Endothelial cell of umbilical vein (primary cell): ENCODE results near the gene SIRT2. TPM values are rescaled to one million over a fixed set of nuclear protein-coding genes. Genes with fewer than 3 reads are reported as not detected.

Experiments
- BruUV-seq: library from RNA; stranded (reverse); fragments of 400-500 nt; replicated peaks from 2 replicates; lab custom pipeline; 2021; lab: Mats Ljungman, UMichigan
- CTCF ChIA-PET: fragments of 300-600, 350-600 bp; sonication (Branson Sonifier 250); formaldehyde crosslinking; loops from one replicate; lab custom pipeline; 2021; ENCODE audit warnings: antibody characterized with exemption, inconsistent platforms; lab: Charles Lee
- POLR2A ChIA-PET: fragments of 300-600, 350-600 bp; sonication (Branson Sonifier 250); formaldehyde crosslinking; loops from one replicate; lab custom pipeline; 2021; ENCODE audit warnings: antibody characterized with exemption, inconsistent platforms; lab: Charles Lee
- DNase-seq: peaks from one replicate; pipeline ENCODE4 v3.0.0-alpha.2; 2011; ENCODE audit warnings: low read depth, low spot score
- FAIRE-seq: peaks from 2 replicates; lab custom pipeline; 2011; peaks lifted over from hg19 to GRCh38; lab: Jason Lieb, UNC
- H2AFZ ChIP-seq: 2 replicates; pipeline ENCODE4 v1.6.0; 2012; ENCODE audit warnings: low read depth, low read length, control low read depth, inconsistent platforms
- H3K27ac ChIP-seq: 2 replicates; pipeline ENCODE4 v1.5.1; 2011; ENCODE audit warnings: low read depth, mild to moderate bottlenecking, control low read depth, low read length, moderate library complexity; ENCODE audit not compliant: insufficient read depth
- H3K27me3 ChIP-seq, 2 experiments: 2 replicates each; pipeline versions ENCODE4 v1.6.0 to v1.6.1; 2011; ENCODE audit warnings: low read length in 2 of 2, mixed read lengths in 1 of 2; ENCODE audit not compliant: control insufficient read depth in 2 of 2, insufficient read depth in 2 of 2
- H3K36me3 ChIP-seq, 2 experiments: 2 replicates in 1 of 2; 3 replicates in 1 of 2; pipeline ENCODE4 v1.5.1; 2011; ENCODE audit warnings: low read length in 2 of 2, mild to moderate bottlenecking in 1 of 2, moderate library complexity in 1 of 2; ENCODE audit not compliant: control insufficient read depth in 2 of 2, insufficient read depth in 2 of 2; ENCODE audit errors: extremely low read depth in 1 of 2
- H3K4me1 ChIP-seq: 3 replicates; pipeline ENCODE4 v1.5.1; 2011; ENCODE audit warnings: mild to moderate bottlenecking, low read length; ENCODE audit not compliant: control insufficient read depth, insufficient read depth; ENCODE audit errors: extremely low read depth
- H3K4me2 ChIP-seq: 2 replicates; pipeline ENCODE4 v1.6.1; 2011; ENCODE audit warnings: low read length, control low read depth, mixed read lengths; ENCODE audit not compliant: insufficient read depth
- H3K4me3 ChIP-seq, 3 experiments: fragments of 200-600 bp in 1 of 3; sonication (generic), shearing (Covaris generic) in 1 of 3; replicated peaks in 1 of 3; 2 replicates each; pipeline ENCODE4 v1.5.1; 2011 to 2016; ENCODE audit warnings: control low read depth in 3 of 3, low read length in 3 of 3, mild to moderate bottlenecking in 2 of 3, inconsistent platforms in 1 of 3, low read depth in 1 of 3, moderate library complexity in 1 of 3; ENCODE audit not compliant: insufficient read depth in 1 of 3
- H3K79me2 ChIP-seq: 2 replicates; pipeline ENCODE4 v1.6.0; 2012; ENCODE audit warnings: low read length, inconsistent platforms; ENCODE audit not compliant: control insufficient read depth, insufficient read depth
- H3K9ac ChIP-seq: replicated peaks from 2 replicates; pipeline ENCODE3; 2011; ENCODE audit warnings: low read length, control low read depth; ENCODE audit not compliant: insufficient read depth; ENCODE audit errors: extremely low read depth
- H3K9me1 ChIP-seq: replicated peaks from 3 replicates; pipeline ENCODE4 v1.6.0; 2011; ENCODE audit warnings: mild to moderate bottlenecking, low read length; ENCODE audit not compliant: control insufficient read depth, insufficient read depth; ENCODE audit errors: extremely low read depth
- H3K9me3 ChIP-seq: replicated peaks from 2 replicates; pipeline ENCODE4 v1.5.1; 2012; ENCODE audit warnings: low read length, inconsistent platforms; ENCODE audit not compliant: control insufficient read depth, insufficient read depth
- H4K20me1 ChIP-seq: replicated peaks from 2 replicates; pipeline ENCODE3; 2011; ENCODE audit warnings: mild to moderate bottlenecking, low read length; ENCODE audit not compliant: control insufficient read depth, insufficient read depth; ENCODE audit errors: extremely low read depth
- EZH2 ChIP-seq: IDR thresholded peaks from 2 replicates; pipeline ENCODE4 v1.6.1; 2012; ENCODE audit warnings: borderline replicate concordance, low read depth, mild to moderate bottlenecking, moderate library complexity, low read length, inconsistent platforms; ENCODE audit not compliant: severe bottlenecking
- FOS ChIP-seq: IDR thresholded peaks from 2 replicates; pipeline ENCODE4 v1.6.1; 2011; ENCODE audit warnings: mild to moderate bottlenecking, low read length, moderate library complexity, borderline replicate concordance; ENCODE audit not compliant: insufficient read depth
- GATA2 ChIP-seq: IDR thresholded peaks from 2 replicates; pipeline ENCODE4 v1.7.0; 2011; ENCODE audit warnings: low read depth, mild to moderate bottlenecking, moderate library complexity, mixed read lengths, low read length; ENCODE audit not compliant: insufficient read length, insufficient read depth
- JUN ChIP-seq: IDR thresholded peaks from 2 replicates; pipeline ENCODE4 v1.6.1; 2011; ENCODE audit warnings: borderline replicate concordance, low read depth; ENCODE audit not compliant: insufficient read length, insufficient read depth
- MYC ChIP-seq: IDR thresholded peaks from one replicate; pipeline ENCODE4 v1.6.1; 2011; ENCODE audit warnings: mild to moderate bottlenecking, low read depth, low read length
- POLR2A ChIP-seq: IDR thresholded peaks from 2 replicates; pipeline ENCODE4 v1.6.1; 2012; ENCODE audit warnings: low read depth, mild to moderate bottlenecking, control low read depth, low read length
- POLR2AphosphoS5 ChIP-seq: IDR thresholded peaks from 2 replicates; pipeline ENCODE4 v1.6.1; 2012; ENCODE audit warnings: low read depth, mild to moderate bottlenecking, control low read depth, low read length, moderate library complexity; ENCODE audit not compliant: insufficient read depth
- dilution Hi-C: fragments of 300-500 bp; cut with MboI; formaldehyde crosslinking; loops from one replicate; pipeline ENCODE4 v1.15.0; 2019; ENCODE audit warnings: low sequenced_read_pairs; ENCODE audit not compliant: extremely low pct_ligation_motif_present
- intact Hi-C: fragments of 100-400 bp; cut with micrococcal nuclease; formaldehyde crosslinking; loops from one replicate; pipeline ENCODE4 v1.10.0; 2022
- polyA plus RNA-seq, 4 experiments: library from polyadenylated mRNA; depleted of rRNA in 3 of 4; stranded (reverse) in 3 of 4; unstranded in 1 of 4; fragments of >200 nt; gene quantifications; 2 replicates each; pipeline versions ENCODE4 v1.2.1 to v1.2.3, GENCODE V29; 2011 to 2012; ENCODE audit warnings: missing spikeins in 1 of 4
- total RNA-seq: library from RNA; stranded (reverse); gene quantifications from 2 replicates; pipeline ENCODE4 v1.2.3, GENCODE V29; 2021
- TF ChIP-seq, protein P1 (sequence below): IDR thresholded peaks from 2 replicates; pipeline ENCODE4 v1.6.1; 2011; ENCODE audit not compliant: insufficient read depth, insufficient read length
- TF ChIP-seq, protein P2 (sequence below), 2 donors: IDR thresholded peaks; 1 replicate in 1 of 2; 2 replicates in 1 of 2; pipeline ENCODE4 v1.5.1; 2011; ENCODE audit warnings: low read length in 2 of 2, mild to moderate bottlenecking in 2 of 2, moderate library complexity in 2 of 2, control low read depth in 1 of 2, inconsistent platforms in 1 of 2, low read depth in 1 of 2; ENCODE audit not compliant: insufficient read depth in 1 of 2; ENCODE audit errors: extremely low read depth in 1 of 2

The SIRT2 gene
- total and polyA plus RNA-seq, 2 donors (not counting 3 experiments of a cell fraction or from before 2014, with no cell fraction given): 47.6 to 72.5 TPM

DNA sequence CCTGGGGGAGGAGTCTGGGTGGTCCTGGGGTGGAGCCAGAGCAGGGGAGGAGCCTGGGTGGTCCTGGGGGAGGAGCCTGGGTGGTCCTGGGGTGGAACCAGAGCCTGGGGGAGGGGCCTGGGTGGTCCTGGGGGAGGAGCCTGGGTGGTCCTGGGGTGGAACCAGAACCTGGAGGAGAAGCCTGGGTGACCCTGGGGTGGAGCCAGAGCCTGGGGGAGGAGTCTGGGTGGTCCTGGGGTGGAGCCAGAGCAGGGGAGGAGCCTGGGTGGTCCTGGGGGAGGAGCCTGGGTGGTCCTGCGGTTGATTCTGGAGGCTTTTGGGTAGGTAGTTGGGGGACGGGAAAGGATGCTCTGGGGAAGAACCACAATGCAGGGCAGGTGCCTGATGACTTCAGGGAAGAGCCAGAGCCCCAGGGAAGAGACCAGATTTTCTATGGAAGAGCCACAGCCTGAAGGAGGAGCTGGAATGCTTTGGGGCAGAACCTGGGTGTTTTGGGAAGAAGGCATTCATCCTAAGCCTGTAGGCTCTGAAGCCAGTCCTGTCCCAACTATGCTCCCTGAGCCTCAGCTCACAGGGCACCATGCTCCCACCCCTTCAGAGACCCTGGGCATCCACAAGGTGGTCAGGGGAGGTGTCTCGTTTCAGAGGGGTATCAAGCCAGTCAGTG lies 46.3 kb upstream of the SIRT2 start:
- no peaks in the 10 kb centered on the region for H3K9me3 ChIP-seq
- no peaks in the 10 kb centered on the region for H3K9me1 ChIP-seq
- ChIA-PET POLR2A (no interaction called here), CTCF (no interaction called here)
- H3K36me3 ChIP-seq: peaks cover 0 to 2% of the 10 kb centered on the region in 2 experiments
- no peak for FAIRE-seq
- TF ChIP-seq POLR2A (no peak), FOS (no peak), POLR2AphosphoS5 (no peak), GATA2 (no peak), EZH2 (no peak), JUN (no peak), MYC (no peak)
- TF ChIP-seq, protein P1, sequence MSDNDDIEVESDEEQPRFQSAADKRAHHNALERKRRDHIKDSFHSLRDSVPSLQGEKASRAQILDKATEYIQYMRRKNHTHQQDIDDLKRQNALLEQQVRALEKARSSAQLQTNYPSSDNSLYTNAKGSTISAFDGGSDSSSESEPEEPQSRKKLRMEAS: no peak
- TF ChIP-seq, protein P2, sequence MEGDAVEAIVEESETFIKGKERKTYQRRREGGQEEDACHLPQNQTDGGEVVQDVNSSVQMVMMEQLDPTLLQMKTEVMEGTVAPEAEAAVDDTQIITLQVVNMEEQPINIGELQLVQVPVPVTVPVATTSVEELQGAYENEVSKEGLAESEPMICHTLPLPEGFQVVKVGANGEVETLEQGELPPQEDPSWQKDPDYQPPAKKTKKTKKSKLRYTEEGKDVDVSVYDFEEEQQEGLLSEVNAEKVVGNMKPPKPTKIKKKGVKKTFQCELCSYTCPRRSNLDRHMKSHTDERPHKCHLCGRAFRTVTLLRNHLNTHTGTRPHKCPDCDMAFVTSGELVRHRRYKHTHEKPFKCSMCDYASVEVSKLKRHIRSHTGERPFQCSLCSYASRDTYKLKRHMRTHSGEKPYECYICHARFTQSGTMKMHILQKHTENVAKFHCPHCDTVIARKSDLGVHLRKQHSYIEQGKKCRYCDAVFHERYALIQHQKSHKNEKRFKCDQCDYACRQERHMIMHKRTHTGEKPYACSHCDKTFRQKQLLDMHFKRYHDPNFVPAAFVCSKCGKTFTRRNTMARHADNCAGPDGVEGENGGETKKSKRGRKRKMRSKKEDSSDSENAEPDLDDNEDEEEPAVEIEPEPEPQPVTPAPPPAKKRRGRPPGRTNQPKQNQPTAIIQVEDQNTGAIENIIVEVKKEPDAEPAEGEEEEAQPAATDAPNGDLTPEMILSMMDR (IDR thresholded peaks at IDR 0.05; ENCODE audit: extremely low read depth in 1 of 2, insufficient read depth in 1 of 2, low read depth in 1 of 2, low read length in 2 of 2): no peak
- DNase-seq: no peak
- H3K9ac ChIP-seq: no peak overlapping the region
- no peak overlapping the region for H2AFZ ChIP-seq
- H3K4me2 ChIP-seq: no peak overlapping the region
- no TSS peak for BruUV-seq
- no peak overlapping the region for H3K4me3 ChIP-seq
- intact Hi-C loops (no loop called here), dilution Hi-C loops (no loop called here)
- H4K20me1 ChIP-seq: no peaks in the 10 kb centered on the region
- H3K27ac ChIP-seq: no peak overlapping the region
- no peaks in the 10 kb centered on the region for H3K27me3 ChIP-seq
- H3K4me1 ChIP-seq: no peaks in the 10 kb centered on the region
- H3K79me2 ChIP-seq: no peaks in the 10 kb centered on the region
